HepG2 (cell line): ENCODE results near the gene RAB42. TPM values are rescaled to one million over a fixed set of nuclear protein-coding genes. Genes with fewer than 3 reads are reported as not detected.
A peak's percentile ranks its signal among the peaks of the same experiment; 100 is the strongest.

Experiments
- BORCS8-MEF2B ChIP-seq: sonication (generic); formaldehyde crosslinking; IDR thresholded peaks from 2 replicates; pipeline ENCODE4 v1.8.0; 2022; ENCODE audit warnings: mild to moderate bottlenecking, missing genetic modification reagents
- CREBL2 ChIP-seq: sonication (generic); formaldehyde crosslinking; IDR thresholded peaks from 2 replicates; pipeline ENCODE4 v1.8.1; 2023; ENCODE audit warnings: missing genetic modification reagents, mild to moderate bottlenecking, borderline replicate concordance
- DRAP1 ChIP-seq: IDR thresholded peaks from 2 replicates; pipeline ENCODE4 v1.6.1; 2016; ENCODE audit warnings: missing genetic modification reagents, missing compliant biosample characterization
- HMGXB3 ChIP-seq: sonication (generic); formaldehyde crosslinking; IDR thresholded peaks from 2 replicates; pipeline ENCODE4 v1.4.0; 2020; ENCODE audit warnings: missing genetic modification reagents, borderline replicate concordance
- HOXA3 ChIP-seq: sonication (generic); formaldehyde crosslinking; IDR thresholded peaks from 2 replicates; pipeline ENCODE4 v1.5.0; 2020; ENCODE audit warnings: missing genetic modification reagents
- KLF9 ChIP-seq: IDR thresholded peaks from 2 replicates; pipeline ENCODE4 v1.6.1; 2016; ENCODE audit warnings: low read depth
- MEIS1 ChIP-seq: sonication (generic); formaldehyde crosslinking; IDR thresholded peaks from 2 replicates; pipeline ENCODE4 v1.9.0; 2021; ENCODE audit warnings: mild to moderate bottlenecking, missing genetic modification reagents, moderate library complexity, borderline replicate concordance
- NFKB2 ChIP-seq: sonication (generic); formaldehyde crosslinking; IDR thresholded peaks from 2 replicates; pipeline ENCODE4 v1.4.0; 2020; ENCODE audit warnings: missing genetic modification reagents, borderline replicate concordance
- NFYB ChIP-seq: sonication (generic); formaldehyde crosslinking; IDR thresholded peaks from 2 replicates; pipeline ENCODE4 v1.4.0; 2020; ENCODE audit warnings: missing genetic modification reagents
- RAD21 ChIP-seq: fragments of 450-650 bp; formaldehyde crosslinking; IDR thresholded peaks from 2 replicates; pipeline ENCODE4 v1.5.0; 2020; ENCODE audit warnings: mild to moderate bottlenecking
- SATB2 ChIP-seq: sonication (generic); formaldehyde crosslinking; IDR thresholded peaks from 2 replicates; pipeline ENCODE4 v1.5.0; 2020; ENCODE audit warnings: missing genetic modification reagents
- SMC3 ChIP-seq: IDR thresholded peaks from 2 replicates; pipeline ENCODE4 v1.6.1; 2011; ENCODE audit warnings: low read length, improper control_type of control experiment
- SOX5 ChIP-seq: IDR thresholded peaks from 2 replicates; pipeline ENCODE4 v1.6.1; 2016; ENCODE audit warnings: borderline replicate concordance
- THAP7 ChIP-seq: sonication (generic); formaldehyde crosslinking; IDR thresholded peaks from 2 replicates; pipeline ENCODE4 v1.8.1; 2023; ENCODE audit warnings: mild to moderate bottlenecking, missing genetic modification reagents
- ZBTB26 ChIP-seq: IDR thresholded peaks from 2 replicates; pipeline ENCODE4 v1.6.1; 2016; ENCODE audit warnings: missing compliant biosample characterization, missing genetic modification reagents, borderline replicate concordance
- ZGPAT ChIP-seq: IDR thresholded peaks from 2 replicates; pipeline ENCODE4 v1.6.1; 2016; ENCODE audit warnings: mild to moderate bottlenecking
- ZNF33B ChIP-seq: sonication (generic); formaldehyde crosslinking; IDR thresholded peaks from 2 replicates; pipeline ENCODE4 v1.5.1; 2020; ENCODE audit warnings: mild to moderate bottlenecking, missing genetic modification reagents
- ZNF546 ChIP-seq: sonication (generic); formaldehyde crosslinking; conservative IDR thresholded peaks from 2 replicates; pipeline ENCODE4 v1.8.1; 2023; ENCODE audit warnings: mild to moderate bottlenecking, missing genetic modification reagents
- ZNF746 ChIP-seq: sonication (generic); formaldehyde crosslinking; IDR thresholded peaks from 2 replicates; pipeline ENCODE4 v1.8.0; 2022; ENCODE audit warnings: mild to moderate bottlenecking, missing genetic modification reagents
- ZNF839 ChIP-seq: sonication (generic); formaldehyde crosslinking; IDR thresholded peaks from 2 replicates; pipeline ENCODE4 v1.4.0; 2020; ENCODE audit warnings: missing genetic modification reagents, mild to moderate bottlenecking, borderline replicate concordance
- polyA plus RNA-seq, 8 experiments: library from polyadenylated mRNA; depleted of rRNA in 3 of 8; stranded (reverse) in 7 of 8; unstranded in 1 of 8; fragments of >200 nt; fragmentation: Illumina TruSeq in 4 of 8; extraction: Trizol in 4 of 8; gene quantifications; 2 replicates each; pipeline versions ENCODE4 v1.2.1 to v1.2.3, GENCODE V29; 2011 to 2016; ENCODE audit warnings: low read depth in 4 of 8, missing spikeins in 1 of 8, mixed read lengths in 1 of 8; ENCODE audit not compliant: insufficient read depth in 1 of 8
- total RNA-seq, 5 experiments: library from RNA; depleted of rRNA; stranded (reverse); fragments of >200 nt; fragmentation: Illumina TruSeq; extraction: Trizol; gene quantifications; 2 replicates each; pipeline ENCODE4 v1.2.3, GENCODE V29; 2016; ENCODE audit warnings: low read depth in 1 of 5

The RAB42 gene
- total and polyA plus RNA-seq, 2 of the 13 experiments (the other 11 are each of a cell fraction or from before 2014, with no cell fraction given) = 10.4 to 166 TPM

- TF ChIP-seq THAP7 (CRISPR knock-in tag) (peak; percentile 60; the same call in 1 of the 2 replicates), MEIS1 (peak; percentile 70; the same call in 1 of the 2 replicates), CREBL2 (CRISPR knock-in tag) (0 out of 2 replicates have a peak, but pooled peaks have one; percentile 61), ZNF746 (CRISPR knock-in tag) (peak; percentile 31; the same call in 1 of the 2 replicates), KLF9 (CRISPR knock-in tag) (peak; percentile 73; the same call in 1 of the 2 replicates), ZGPAT (CRISPR knock-in tag) (peak; percentile 88), SMC3 (peak; percentile 4; the same call in 1 of the 2 replicates), HMGXB3 (CRISPR knock-in tag) (no peak), RAD21 (CRISPR knock-in tag) (peak; percentile 23; the same call in 1 of the 2 replicates), ZNF546 (CRISPR knock-in tag) (0 out of 2 replicates have a peak, but pooled peaks have one; percentile 28), ZBTB26 (CRISPR knock-in tag) (no peak; the same call in 1 of the 2 replicates), NFKB2 (CRISPR knock-in tag) (peak; percentile 15), ZNF839 (CRISPR knock-in tag) (no peak; the same call in 1 of the 2 replicates), HOXA3 (CRISPR knock-in tag) (peak; percentile 81), SATB2 (CRISPR knock-in tag) (no peak), ZNF33B (CRISPR knock-in tag) (peak; percentile 81; the same call in 1 of the 2 replicates), NFYB (CRISPR knock-in tag) (peak; percentile 16; the same call in 1 of the 2 replicates), BORCS8-MEF2B (CRISPR knock-in tag) (peak; percentile 54; the same call in 1 of the 2 replicates), DRAP1 (peak; percentile 83), SOX5 (peak; percentile 54; the same call in 1 of the 2 replicates)
These were observed 39.1 kb upstream of the RAB42 start, which contains the start of gene TRNAU1AP (continued) for GRCh38 chr1:28552758-28553663.
